Aorta (tissue), 5 donors: ENCODE measurements around the gene TUBB2B. TPM values are rescaled to one million over a fixed set of nuclear protein-coding genes. Genes with fewer than 3 reads are reported as not detected.
"Not testable (repeated sequence)": the region's sequence is repeated elsewhere in the genome, so short reads cannot be mapped to it uniquely, and the experiment has no call there.

Experiments used
- ATAC-seq: fragments of 200-7000 bp; cut with Tn5 transposase; one replicate; pipeline ENCODE4 v1.9.1; 2022; ENCODE audit warnings: moderate library complexity; ENCODE audit not compliant: low FRiP score
- DNase-seq, 2 donors: peaks; one replicate each; pipeline ENCODE4 v3.0.0-alpha.2; 2020
- H3K27ac ChIP-seq, 2 donors: one replicate each; pipeline ENCODE4 v1.5.1; 2013; ENCODE audit warnings: low read length in 2 of 2, mild to moderate bottlenecking in 2 of 2, moderate library complexity in 2 of 2, control low read depth in 1 of 2, inconsistent platforms in 1 of 2, low read depth in 1 of 2
- H3K27me3 ChIP-seq, 2 donors: one replicate each; pipeline ENCODE4 v1.6.1; 2013; ENCODE audit warnings: control low read depth in 1 of 2, low read length in 1 of 2, mild to moderate bottlenecking in 1 of 2, moderate library complexity in 1 of 2; ENCODE audit not compliant: insufficient read depth in 2 of 2, control insufficient read depth in 1 of 2
- H3K36me3 ChIP-seq, 2 donors: one replicate each; pipeline ENCODE4 v1.6.1; 2013; ENCODE audit warnings: control low read depth in 1 of 2, low read length in 1 of 2, mild to moderate bottlenecking in 1 of 2; ENCODE audit not compliant: insufficient read depth in 2 of 2, control insufficient read depth in 1 of 2
- H3K4me1 ChIP-seq, 2 donors: one replicate each; pipeline ENCODE4 v1.6.1; 2013; ENCODE audit warnings: low read length in 2 of 2, control low read depth in 1 of 2, mild to moderate bottlenecking in 1 of 2, moderate library complexity in 1 of 2; ENCODE audit not compliant: insufficient read depth in 2 of 2, control insufficient read depth in 1 of 2
- H3K4me3 ChIP-seq, 2 donors: one replicate each; pipeline ENCODE4 v1.5.1; 2013; ENCODE audit warnings: low read length in 2 of 2, control low read depth in 1 of 2, mild to moderate bottlenecking in 1 of 2
- H3K9me3 ChIP-seq: one replicate; pipeline ENCODE4 v1.6.1; 2013; ENCODE audit warnings: mild to moderate bottlenecking, low read length; ENCODE audit not compliant: control insufficient read depth
- WGBS, 2 donors: extraction: QIAGEN DNeasy Blood & Tissue Kit; methylation state at CpG; one replicate each; pipeline ENCODE4 v1.1.7; 2013; 5-methylcytosine and 5-hydroxymethylcytosine counted together
- intact Hi-C, 2 donors: fragments of 100-400 bp; cut with DNase I; formaldehyde crosslinking; loops; one replicate each; pipeline versions ENCODE4 v1.14.2 to v1.15.0; 2022
- polyA plus RNA-seq, 2 donors: library from polyadenylated mRNA; stranded (reverse); fragments of 200-250 nt; gene quantifications; one replicate each; pipeline ENCODE4 v1.2.3, GENCODE V29; 2013
- total RNA-seq, 2 donors: library from RNA; stranded (reverse); fragmentation: NEBNext Ultra II Directional; extraction: Animal tissue kit (Norgen Biotek cat#: 25700); gene quantifications; one replicate each; pipeline ENCODE4 v1.2.1, GENCODE V29; 2021
- donor health status: healthy with polysubstance abuse.
- donor health status: Bipolar disorder and iron deficiency.
- donor health status: DM: no; HTN: no; CAD: no.
- donor health status: DM: no; HTN: no; CAD: no.
- donor health status: DM: yes; HTN: yes; CAD: no.

The TUBB2B gene
- total and polyA plus RNA-seq, 4 donors = 2.8 to 6.3 (median 5.0) TPM

- intact Hi-C loops = no loop called here
- Histone ChIP-seq H3K36me3 (no peaks in the 10 kb centered on the region), H3K27ac (no peak overlapping the region), H3K27me3 (no peaks in the 10 kb centered on the region), H3K4me1 (no peaks in the 10 kb centered on the region), H3K9me3 (no peaks in the 10 kb centered on the region), H3K4me3 (no peak overlapping the region)
- 87 to 93% methylated on average over 2 of the region's 2 CpGs for WGBS, 2 donors
- DNase-seq (no peak), ATAC-seq (no peak)
These were observed 46.3 kb downstream of the TUBB2B start for GRCh38 chr6:3181105-3181504.

GRCh38 chr6:3179945-3180344, 47.5 kb downstream of the TUBB2B start:
- H3K4me1 ChIP-seq, H3K4me3 ChIP-seq, DNase-seq, H3K36me3 ChIP-seq, H3K9me3 ChIP-seq, H3K27ac ChIP-seq, intact Hi-C loops, H3K27me3 ChIP-seq: not testable (repeated sequence)
- ATAC-seq = peak; percentile 54
- WGBS, 2 donors = 58 to 71% methylated on average over 4 to 6 of the region's 8 CpGs

GRCh38 chr6:3178666-3179065, 48.8 kb downstream of the TUBB2B start:
- ATAC-seq, H3K9me3 ChIP-seq, DNase-seq, H3K4me3 ChIP-seq, intact Hi-C loops, H3K27me3 ChIP-seq, H3K4me1 ChIP-seq, H3K36me3 ChIP-seq, H3K27ac ChIP-seq: not testable (repeated sequence)
- 60 to 61% methylated on average over 8 of the region's 8 CpGs for WGBS, 2 donors

GRCh38 chr6:3176562-3177355, 50.7 kb downstream of the TUBB2B start:
- Histone ChIP-seq H3K27ac (no peak overlapping the region), H3K4me1 (no peaks in the 10 kb centered on the region), H3K36me3 (no peaks in the 10 kb centered on the region), H3K27me3 (no peaks in the 10 kb centered on the region), H3K4me3 (no peak overlapping the region), H3K9me3 (no peaks in the 10 kb centered on the region)
- ATAC-seq (no peak), DNase-seq (peak in 1 of 2 donors; percentile 63)
- WGBS, 2 donors = 95% methylated on average over 22 of the region's 22 CpGs
- intact Hi-C loops = no loop called here

- DNase-seq = no peak
- intact Hi-C loops = no loop called here
- Histone ChIP-seq H3K27me3 (no peaks in the 10 kb centered on the region), H3K4me3 (no peak overlapping the region), H3K9me3 (no peaks in the 10 kb centered on the region), H3K36me3 (no peaks in the 10 kb centered on the region), H3K27ac (no peak overlapping the region), H3K4me1 (no peaks in the 10 kb centered on the region)
- 88% methylated on average over 11 of the region's 11 CpGs for WGBS, 2 donors
- ATAC-seq = no peak
These were observed 51.6 kb downstream of the TUBB2B start for GRCh38 chr6:3175715-3176402.

Other genes with a start within 250 kb of the TUBB2B start
- gene NQO2, start 227.8 kb downstream of the TUBB2B start, total RNA-seq = 10 to 100 TPM; 23.2 to 40.3 TPM
- 10 to 100 TPM; 58.6 to 58.9 TPM for gene NQO2, start 227.8 kb downstream of the TUBB2B start, polyA plus RNA-seq
- gene RIPK1, start 159.2 kb downstream of the TUBB2B start, total RNA-seq = 10 to 100 TPM; 23.1 to 27.3 TPM
- gene RIPK1, start 159.2 kb downstream of the TUBB2B start, polyA plus RNA-seq = 10 to 100 TPM in 1 of 2 donors, 1 to 10 TPM in 1; 9.9 to 21.8 TPM
- 10 to 100 TPM in 1 of 2 donors, 1 to 10 TPM in 1; 6.4 to 14.6 TPM for gene BPHL, start 108.9 kb downstream of the TUBB2B start, total RNA-seq
- 10 to 100 TPM; 16.2 to 18.7 TPM for gene BPHL, start 108.9 kb downstream of the TUBB2B start, polyA plus RNA-seq
- gene TUBB2A, start 70.1 kb downstream of the TUBB2B start, total RNA-seq = 10 to 100 TPM; 33.7 to 40.0 TPM
- 10 to 100 TPM; 16.9 to 39.4 TPM for gene TUBB2A, start 70.1 kb downstream of the TUBB2B start, polyA plus RNA-seq
- gene PSMG4, start 31.3 kb upstream of the TUBB2B start, total RNA-seq = 10 to 100 TPM; 12.0 to 24.3 TPM
- 10 to 100 TPM; 27.7 to 38.2 TPM for gene PSMG4, start 31.3 kb upstream of the TUBB2B start, polyA plus RNA-seq
- 1 to 10 TPM; 6.0 to 9.4 TPM for gene SLC22A23, start 229.4 kb upstream of the TUBB2B start, total RNA-seq
- gene SLC22A23, start 229.4 kb upstream of the TUBB2B start, polyA plus RNA-seq = 1 to 10 TPM; 1.5 to 2.6 TPM